ENCODE measurements around the gene MYCN. TPM values are rescaled to one million over a fixed set of nuclear protein-coding genes. Genes with fewer than 3 reads are reported as not detected.

The MYCN gene
- total and polyA plus RNA-seq, 2 of the 8 experiments (the other 6 are each of a cell fraction or from before 2014, with no cell fraction given): 87.8 to 137 TPM

DNA sequence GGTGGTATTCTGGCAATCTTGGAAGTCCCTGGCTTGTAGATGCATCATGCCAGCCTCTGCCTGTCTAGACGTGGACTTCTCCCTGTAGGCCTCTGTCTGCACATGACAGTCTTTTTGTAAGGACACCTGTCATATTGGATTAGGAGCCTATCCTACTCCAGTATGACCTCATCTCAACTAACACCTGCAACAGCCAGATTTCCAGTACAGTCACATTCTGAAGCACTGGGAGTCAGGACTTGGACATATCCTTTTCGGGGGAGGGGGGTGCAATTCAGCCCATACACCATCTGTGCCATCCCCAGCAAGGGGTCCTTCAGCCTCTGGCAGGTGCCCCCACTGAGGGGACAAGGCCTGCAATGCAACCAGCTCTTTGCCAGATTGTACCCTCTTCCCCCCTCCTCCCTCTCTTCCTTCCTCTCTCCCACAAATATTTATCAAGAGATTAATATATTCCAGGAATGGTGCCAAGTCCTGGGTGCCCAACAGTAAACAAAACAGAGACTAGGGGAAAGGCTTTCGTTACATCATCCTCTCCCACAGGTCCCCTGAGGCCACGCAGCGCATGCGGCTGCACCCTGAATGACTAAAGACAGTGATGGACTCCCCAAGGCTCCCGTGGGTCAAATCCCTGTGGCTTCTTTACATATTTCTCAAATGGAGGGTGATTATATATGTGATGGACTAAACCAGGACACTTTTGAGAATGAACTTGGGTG is 20.5 kb upstream of the MYCN start (continued):
- no peak for TF ChIP-seq KDM4A (IDR thresholded peaks at IDR 0.05; ENCODE audit: low read depth, low read length, severe bottlenecking)
